HTR-8/SVneo (cell line): ENCODE results near the gene MAGIX.

Experiments
- DNase-seq: peaks from one replicate; pipeline ENCODE4 v3.0.0; 2011; ENCODE audit warnings: low spot score, mixed read lengths; ENCODE audit not compliant: insufficient read length
- FAIRE-seq: peaks from 2 replicates; lab custom pipeline; 2011; peaks lifted over from hg19 to GRCh38; lab: Jason Lieb, UNC

MAGIX gene

DNA sequence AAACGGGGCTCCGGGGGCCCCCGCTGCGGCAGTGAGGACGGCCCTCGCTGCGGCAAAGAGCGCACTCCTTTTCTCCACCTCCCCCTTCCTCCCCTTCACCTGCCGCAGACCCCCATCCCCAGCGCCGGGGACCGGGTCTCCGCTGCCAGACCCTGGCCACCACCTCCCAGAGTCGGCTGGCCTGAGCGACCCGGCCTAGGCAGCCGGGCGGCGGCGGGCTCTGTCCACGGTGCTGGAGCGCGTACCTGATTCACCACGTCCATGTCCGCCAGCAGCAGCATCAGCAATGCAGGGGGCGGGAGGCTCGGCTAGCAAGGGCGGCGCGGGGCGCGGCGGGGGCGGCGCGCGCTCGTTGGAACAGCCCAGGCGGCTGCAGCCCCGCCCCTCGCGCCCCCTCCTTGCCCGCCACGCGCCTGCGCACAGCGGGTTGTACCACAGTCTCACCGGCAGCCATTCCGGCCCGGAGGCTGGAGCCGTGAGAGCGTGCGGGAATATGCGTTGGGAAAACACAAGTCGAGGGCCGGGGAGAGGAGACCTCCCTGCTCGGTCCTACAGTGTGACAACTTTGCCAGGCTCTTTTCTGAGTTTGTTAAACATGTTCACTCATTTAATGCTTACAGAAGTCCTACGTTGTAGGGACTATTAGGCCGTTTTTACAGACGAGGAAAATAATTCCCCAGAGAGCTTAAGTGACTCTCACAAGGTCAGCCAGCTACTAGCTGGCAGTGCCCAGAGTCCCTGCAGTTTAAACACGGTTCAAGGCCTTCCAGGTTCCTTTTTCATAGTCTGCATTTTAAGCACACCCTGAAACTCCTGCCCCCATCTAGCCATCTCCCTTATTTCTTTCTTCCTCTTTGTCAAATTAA, 37.6 kb downstream of the MAGIX start, which contains the start of gene SYP:
Gene SYP (minus strand): TSS at position 288 of the 866 bp plus-strand sequence. CDS start 7 bp downstream, at position 281.
- FAIRE-seq (peak; percentile 33), DNase-seq (peak; percentile 75)

DNA sequence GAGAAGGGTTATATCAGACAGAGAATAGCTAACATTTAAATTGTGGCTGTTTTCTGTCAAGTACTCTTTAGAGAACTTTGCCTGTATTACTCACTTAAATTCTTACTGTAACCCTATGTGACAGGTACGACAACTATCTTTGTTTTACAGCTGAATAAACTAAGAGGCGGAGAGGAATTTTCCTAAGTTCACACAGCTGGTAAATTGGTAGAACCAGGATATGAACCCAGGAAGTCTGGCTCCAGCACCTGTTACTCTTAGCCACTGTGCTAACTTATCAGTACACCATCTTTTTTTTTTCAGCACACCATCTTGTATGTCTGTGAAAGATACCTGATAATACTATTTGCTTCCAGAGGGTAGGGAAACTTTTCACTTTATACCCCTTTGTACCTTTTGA, 39.5 kb downstream of the MAGIX start:
- FAIRE-seq (no peak), DNase-seq (no peak)

DNA sequence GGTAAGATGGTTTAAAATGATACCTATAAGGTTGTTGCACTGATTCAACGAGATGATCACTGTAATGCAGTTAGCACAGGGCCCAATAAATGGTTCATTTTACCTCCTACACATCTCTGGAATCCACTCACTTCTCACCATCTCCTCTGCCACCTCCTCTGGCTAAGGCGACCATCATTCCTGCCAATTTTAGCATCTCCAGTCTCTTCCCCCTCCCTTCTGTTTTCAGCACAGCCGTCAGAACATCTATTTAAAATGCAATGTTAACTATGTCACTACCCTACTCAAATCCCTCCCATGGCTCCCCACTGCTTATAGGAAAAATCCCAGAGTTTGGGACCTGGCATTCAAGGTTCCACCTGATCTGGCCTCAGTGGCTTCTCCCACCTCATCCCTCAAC, 41.0 kb downstream of the MAGIX start:
- DNase-seq: no peak
- FAIRE-seq: no peak

GRCh38 chrX:49204017-49204416, 41.5 kb downstream of the MAGIX start:
- DNase-seq (no peak), FAIRE-seq (no peak)

DNA sequence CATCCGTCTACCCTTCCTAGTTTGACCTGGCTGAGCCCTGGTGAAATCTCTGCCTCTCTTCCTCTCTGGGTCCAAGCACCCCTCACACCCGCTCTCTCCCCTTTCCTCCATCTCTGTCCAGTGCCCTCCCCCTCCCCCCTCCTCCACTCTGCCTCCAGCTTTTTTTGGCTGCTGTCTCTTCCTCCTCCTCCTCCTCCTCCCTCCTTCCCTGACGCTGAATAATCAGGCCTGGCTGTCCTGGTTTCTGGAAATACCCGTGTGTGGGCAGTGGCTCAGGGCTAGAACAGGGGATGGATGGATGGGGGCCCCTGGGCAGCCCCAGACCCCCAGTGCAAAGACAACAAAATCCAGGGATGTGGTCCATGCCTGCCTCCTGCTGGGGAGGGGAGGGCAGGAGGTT, 42.2 kb downstream of the MAGIX start:
- DNase-seq (no peak), FAIRE-seq (no peak)

DNA sequence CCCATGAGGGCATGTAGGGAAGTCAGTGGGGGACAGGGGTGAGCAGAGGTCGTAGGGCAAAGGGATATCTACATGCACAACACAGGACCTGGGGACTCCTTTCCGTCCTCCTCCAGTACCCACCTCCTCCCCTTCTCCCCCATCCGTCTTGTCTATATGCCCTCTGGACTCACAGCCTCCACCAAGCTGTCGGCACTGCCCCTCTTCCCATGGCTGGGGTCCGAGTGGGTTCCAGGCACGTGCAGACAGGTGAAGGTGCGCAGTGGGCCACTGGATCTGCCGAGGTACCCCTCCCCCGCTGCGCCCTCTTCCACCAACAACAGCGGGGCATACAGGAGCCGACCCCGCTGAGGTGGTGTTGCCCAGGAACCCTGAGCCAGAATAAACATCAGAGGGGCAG, 42.9 kb downstream of the MAGIX start:
- no peak for DNase-seq
- FAIRE-seq: no peak

GRCh38 chrX:49206543-49206942, 44.0 kb downstream of the MAGIX start:
- FAIRE-seq (no peak), DNase-seq (no peak)

DNA sequence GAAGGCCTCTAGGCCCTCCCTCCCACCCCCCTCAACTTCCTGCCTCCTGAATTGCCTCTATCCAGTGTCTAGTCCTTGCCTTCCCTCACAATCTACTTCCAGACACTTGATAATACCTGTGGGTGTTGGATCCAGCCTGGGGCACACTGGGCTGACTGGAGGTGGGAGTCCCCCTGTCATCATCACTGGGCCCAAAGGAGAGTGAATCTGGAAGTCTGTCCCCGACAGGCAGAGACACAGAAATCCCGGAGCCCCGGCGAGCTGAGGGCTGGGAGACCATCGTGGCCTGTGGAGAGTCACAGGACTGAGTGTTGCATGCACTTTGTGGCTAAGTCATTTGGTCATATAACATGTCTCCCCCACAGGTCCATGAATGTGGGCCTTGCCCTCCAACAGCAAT, 45.8 kb downstream of the MAGIX start:
- FAIRE-seq (no peak), DNase-seq (no peak)

DNA sequence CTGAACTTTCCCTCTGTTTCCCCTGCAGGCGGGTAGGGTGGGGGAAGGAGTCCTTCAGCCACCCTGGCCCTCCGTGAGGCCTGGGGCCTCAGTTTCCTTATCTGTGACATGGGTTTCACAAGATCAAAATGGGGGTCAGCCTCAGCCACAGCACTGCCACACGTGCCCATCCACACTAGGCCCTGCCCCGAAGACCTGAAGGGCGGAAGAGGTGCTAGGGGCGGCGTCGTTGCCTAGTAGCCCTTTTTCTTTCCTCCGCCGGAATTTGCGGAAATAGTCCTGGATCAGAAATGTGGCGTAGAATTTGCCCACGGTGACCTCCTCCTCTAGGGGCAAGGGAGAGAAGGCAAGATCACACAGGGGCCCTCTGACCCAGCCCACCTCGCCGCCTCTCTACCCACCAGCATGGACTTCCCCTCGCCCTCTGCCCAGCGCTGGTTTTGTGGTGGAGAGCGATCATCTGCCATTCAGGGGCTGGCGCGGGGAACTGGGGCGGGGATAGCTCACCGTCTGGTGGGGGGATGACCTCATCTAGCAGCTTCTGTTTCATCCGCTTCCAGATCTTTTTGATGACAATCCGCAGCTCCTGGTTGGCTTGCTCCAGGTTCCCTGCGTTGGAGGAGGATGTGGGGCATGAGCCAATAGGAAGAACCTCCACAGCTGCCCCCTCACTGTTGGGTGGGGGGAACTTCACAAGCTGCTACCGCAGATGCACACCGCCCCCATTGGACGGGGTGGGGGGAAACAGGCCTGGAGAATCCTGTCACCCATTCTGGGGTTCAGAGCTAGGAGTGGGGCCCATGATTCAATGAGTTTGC, 47.1 kb downstream of the MAGIX start:
- FAIRE-seq (no peak), DNase-seq (no peak)

GRCh38 chrX:49210406-49210805, 47.8 kb downstream of the MAGIX start:
- DNase-seq (no peak), FAIRE-seq (no peak)

GRCh38 chrX:49211074-49211473, 48.5 kb downstream of the MAGIX start:
- DNase-seq (no peak), FAIRE-seq (no peak)

DNA sequence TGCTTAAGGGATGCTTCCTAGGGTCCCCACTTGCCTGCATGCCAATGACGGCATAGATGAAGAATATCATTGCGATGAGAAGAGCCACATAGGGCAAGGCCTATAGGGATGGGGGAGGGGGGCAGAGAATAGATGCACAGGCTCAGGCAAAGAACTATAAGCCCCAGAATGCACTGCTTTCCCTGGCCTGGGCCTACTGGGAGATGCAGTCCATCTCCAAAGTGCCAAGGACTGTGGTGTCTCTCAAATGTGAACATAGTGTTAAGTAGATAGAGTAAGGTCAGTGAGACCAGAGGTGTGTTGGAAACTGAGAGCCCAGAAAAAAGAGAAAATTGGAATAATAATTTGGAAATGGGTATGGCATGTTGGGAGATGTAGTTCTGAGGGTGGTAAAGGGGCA, 49.7 kb downstream of the MAGIX start:
- FAIRE-seq (no peak), DNase-seq (no peak)

- DNase-seq (no peak), FAIRE-seq (no peak)
These were observed 50.3 kb downstream of the MAGIX start for GRCh38 chrX:49212861-49213260.

DNA sequence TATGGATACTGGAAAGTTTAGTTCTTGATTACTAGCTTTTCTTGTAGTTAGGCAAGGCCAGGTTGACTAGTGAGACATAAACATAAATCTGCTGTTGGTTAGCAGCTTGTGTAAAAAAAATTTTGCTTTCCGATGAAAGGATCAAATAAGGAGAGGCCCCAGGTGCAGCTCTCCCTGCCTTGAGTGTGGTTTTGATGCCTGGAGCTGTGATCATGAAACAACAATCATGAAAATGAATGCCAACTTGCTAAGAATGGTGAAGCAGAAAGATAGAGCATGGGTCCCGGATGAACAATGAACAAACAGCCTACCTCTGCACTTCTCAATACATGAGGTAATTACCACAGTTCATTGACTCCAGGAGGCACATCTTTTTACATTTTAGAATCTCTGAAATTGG, 51.9 kb downstream of the MAGIX start:
- no peak for DNase-seq
- FAIRE-seq: no peak

DNA sequence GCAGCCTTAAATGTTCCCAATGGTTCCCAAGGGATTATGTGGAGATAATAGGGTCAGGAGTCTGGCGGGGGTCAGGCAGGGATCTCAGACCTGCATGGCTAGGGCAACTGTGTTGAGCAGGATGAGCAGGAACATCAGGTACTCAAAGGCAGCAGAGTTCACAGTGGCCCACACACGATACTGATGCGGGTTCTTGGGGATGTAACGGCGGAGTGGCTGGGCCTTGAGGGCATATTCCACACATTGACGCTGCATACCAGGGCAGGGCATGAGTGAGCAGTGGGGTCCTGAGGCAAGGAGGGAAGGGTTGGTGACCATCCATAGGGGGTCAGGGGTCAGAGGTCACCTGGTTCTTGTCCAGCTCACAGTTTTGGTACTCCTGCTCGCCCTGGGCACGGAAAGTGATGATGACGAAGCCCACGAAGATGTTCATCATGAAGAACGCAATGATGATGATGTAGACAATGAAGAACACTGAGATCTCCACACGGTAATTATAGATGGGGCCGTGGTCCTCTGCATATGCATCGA, 52.5 kb downstream of the MAGIX start:
- FAIRE-seq: no peak
- no peak for DNase-seq
